ENCODE measurements around the gene EPN3.

GRCh38 chr17:50560185-50560824 is 27.8 kb downstream of the EPN3 start, which contains the start of gene CACNA1G:
- TF ChIP-seq CTCF (IDR thresholded peaks at IDR 0.05) (no peak), ZFX (IDR thresholded peaks at IDR 0.05; ENCODE audit: borderline replicate concordance) (no peak)
